Measurements from ENCODE around the gene HSF4.

Gene HSF4

DNA sequence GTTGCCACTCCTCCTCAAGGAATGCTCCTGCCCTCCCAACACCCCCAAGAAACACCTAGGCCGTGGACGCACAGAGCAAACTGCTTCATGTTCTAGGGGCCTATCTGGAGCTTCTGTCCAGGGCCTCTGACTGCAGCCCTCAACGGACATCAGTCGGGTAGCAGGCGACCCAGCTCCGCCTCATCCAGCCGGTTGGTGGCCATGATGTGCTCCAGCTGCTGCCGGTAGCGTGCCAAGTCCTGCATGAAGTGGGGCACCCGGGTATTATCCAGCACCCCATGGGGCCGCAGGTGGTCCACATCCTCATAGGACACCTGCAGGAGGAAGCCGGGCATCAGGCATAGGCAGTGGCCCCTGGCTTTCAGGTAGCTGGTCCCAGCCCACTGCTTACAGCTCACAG, 12.1 kb downstream of the HSF4 start:
- no peak overlapping the region for H3K27ac ChIP-seq (ENCODE audit: low read depth, low read length)
- H3K9me3 ChIP-seq (ENCODE audit: control insufficient read depth, insufficient read depth, low read length) = no peaks in the 10 kb centered on the region
- H4K20me1 ChIP-seq (ENCODE audit: control insufficient read depth, insufficient read depth, low read depth, low read length) = 0 out of 2 replicates have a peak, but pooled peaks cover 4% of the 10 kb centered on the region
- no peaks in the 10 kb centered on the region for H3K9me2 ChIP-seq (replicated peaks; ENCODE audit: control insufficient read depth, low read length)
- H3K36me3 ChIP-seq (ENCODE audit: control insufficient read depth, low read length) = no peaks in the 10 kb centered on the region
- H3F3A ChIP-seq (ENCODE audit: control insufficient read depth, insufficient read depth) = no peaks in the 10 kb centered on the region; the same call in 1 of the 2 replicates
- H3K79me2 ChIP-seq (ENCODE audit: control insufficient read depth, low read length) = no peaks in the 10 kb centered on the region
- no peak overlapping the region for H3K4me3 ChIP-seq (ENCODE audit: low read length)
- TF ChIP-seq, protein P1, sequence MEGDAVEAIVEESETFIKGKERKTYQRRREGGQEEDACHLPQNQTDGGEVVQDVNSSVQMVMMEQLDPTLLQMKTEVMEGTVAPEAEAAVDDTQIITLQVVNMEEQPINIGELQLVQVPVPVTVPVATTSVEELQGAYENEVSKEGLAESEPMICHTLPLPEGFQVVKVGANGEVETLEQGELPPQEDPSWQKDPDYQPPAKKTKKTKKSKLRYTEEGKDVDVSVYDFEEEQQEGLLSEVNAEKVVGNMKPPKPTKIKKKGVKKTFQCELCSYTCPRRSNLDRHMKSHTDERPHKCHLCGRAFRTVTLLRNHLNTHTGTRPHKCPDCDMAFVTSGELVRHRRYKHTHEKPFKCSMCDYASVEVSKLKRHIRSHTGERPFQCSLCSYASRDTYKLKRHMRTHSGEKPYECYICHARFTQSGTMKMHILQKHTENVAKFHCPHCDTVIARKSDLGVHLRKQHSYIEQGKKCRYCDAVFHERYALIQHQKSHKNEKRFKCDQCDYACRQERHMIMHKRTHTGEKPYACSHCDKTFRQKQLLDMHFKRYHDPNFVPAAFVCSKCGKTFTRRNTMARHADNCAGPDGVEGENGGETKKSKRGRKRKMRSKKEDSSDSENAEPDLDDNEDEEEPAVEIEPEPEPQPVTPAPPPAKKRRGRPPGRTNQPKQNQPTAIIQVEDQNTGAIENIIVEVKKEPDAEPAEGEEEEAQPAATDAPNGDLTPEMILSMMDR (IDR thresholded peaks at IDR 0.05; ENCODE audit: low read depth, low read length, poor library complexity, severe bottlenecking) = no peak
- no peak for TF ChIP-seq EZH2phosphoT487 (IDR thresholded peaks at IDR 0.05; ENCODE audit: borderline replicate concordance, low read length)
- H3K27me3 ChIP-seq (ENCODE audit: control insufficient read depth, low read length) = peaks cover 47% of the 10 kb centered on the region
- peaks cover 24% of the 10 kb centered on the region for H3K4me1 ChIP-seq (ENCODE audit: control insufficient read depth, low read length)
- no peak overlapping the region for H3K4me2 ChIP-seq (ENCODE audit: low read length)

DNA sequence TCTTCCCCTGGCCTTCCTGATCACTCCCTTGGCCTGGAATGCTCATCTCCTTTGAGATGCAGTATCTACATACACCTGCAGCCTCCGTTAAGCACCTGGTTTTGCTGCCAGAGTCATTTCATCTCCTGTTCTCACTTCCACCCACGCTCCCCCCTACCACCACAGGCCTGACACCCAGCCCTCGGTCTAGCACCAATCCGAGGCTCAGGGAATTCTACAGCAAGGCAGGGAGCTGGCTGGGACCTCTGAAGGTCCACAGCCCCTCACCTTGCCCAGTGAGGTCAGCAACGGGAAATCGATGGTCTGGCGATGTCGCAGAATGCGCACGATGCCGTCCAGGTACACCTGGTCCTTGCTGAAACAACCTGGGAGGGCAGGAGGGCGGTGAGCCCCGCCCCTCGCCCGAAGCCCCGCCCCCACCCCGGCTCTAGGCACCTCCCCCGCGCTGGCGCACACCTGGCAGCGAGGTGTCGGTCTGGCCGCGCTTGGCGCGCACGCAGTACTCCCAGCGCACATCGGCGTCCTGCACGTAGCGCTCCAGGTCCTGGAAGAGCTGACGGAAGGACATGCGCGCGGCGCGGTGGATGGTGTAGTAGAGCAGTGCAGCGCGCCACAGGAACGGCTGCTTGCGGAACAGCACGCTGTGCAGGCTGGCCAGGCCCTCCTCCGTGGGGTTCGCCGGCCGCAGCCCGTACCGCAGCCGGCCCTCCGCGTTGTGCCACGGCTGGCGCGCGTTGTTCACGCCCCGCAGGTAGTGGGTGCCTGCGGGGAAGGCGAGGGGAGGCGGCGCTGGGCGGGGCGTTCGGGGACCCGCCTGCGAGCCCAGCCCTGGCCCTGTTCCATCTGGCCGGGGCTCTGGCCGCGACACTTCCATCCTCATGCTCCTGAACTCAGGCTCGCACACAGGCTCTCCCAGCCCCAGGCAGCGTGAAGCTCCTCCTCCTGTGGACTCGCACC, 13.5 kb downstream of the HSF4 start:
- H3K4me1 ChIP-seq (ENCODE audit: control insufficient read depth, low read length) = peaks cover 33% of the 10 kb centered on the region
- H4K20me1 ChIP-seq (ENCODE audit: control insufficient read depth, insufficient read depth, low read depth, low read length) = peaks cover 7% of the 10 kb centered on the region; the same call in 1 of the 2 replicates
- H3K4me2 ChIP-seq (ENCODE audit: low read length) = peak overlapping the region; percentile 69
- peaks cover 42% of the 10 kb centered on the region for H3K27me3 ChIP-seq (ENCODE audit: control insufficient read depth, low read length)
- no peaks in the 10 kb centered on the region for H3K9me2 ChIP-seq (replicated peaks; ENCODE audit: control insufficient read depth, low read length)
- no peaks in the 10 kb centered on the region; the same call in 1 of the 2 replicates for H3F3A ChIP-seq (ENCODE audit: control insufficient read depth, insufficient read depth)
- H3K4me3 ChIP-seq (ENCODE audit: low read length) = peak overlapping the region; percentile 67
- TF ChIP-seq, protein P1 (IDR thresholded peaks at IDR 0.05; ENCODE audit: low read depth, low read length, poor library complexity, severe bottlenecking) = no peak
- TF ChIP-seq EZH2phosphoT487 (IDR thresholded peaks at IDR 0.05; ENCODE audit: borderline replicate concordance, low read length) = no peak
- no peaks in the 10 kb centered on the region for H3K36me3 ChIP-seq (ENCODE audit: control insufficient read depth, low read length)
- H3K79me2 ChIP-seq (ENCODE audit: control insufficient read depth, low read length) = 0 out of 2 replicates have a peak, but pooled peaks cover 5% of the 10 kb centered on the region
- no peaks in the 10 kb centered on the region for H3K9me3 ChIP-seq (ENCODE audit: control insufficient read depth, insufficient read depth, low read length)
- no peak overlapping the region for H3K27ac ChIP-seq (ENCODE audit: low read depth, low read length)

DNA sequence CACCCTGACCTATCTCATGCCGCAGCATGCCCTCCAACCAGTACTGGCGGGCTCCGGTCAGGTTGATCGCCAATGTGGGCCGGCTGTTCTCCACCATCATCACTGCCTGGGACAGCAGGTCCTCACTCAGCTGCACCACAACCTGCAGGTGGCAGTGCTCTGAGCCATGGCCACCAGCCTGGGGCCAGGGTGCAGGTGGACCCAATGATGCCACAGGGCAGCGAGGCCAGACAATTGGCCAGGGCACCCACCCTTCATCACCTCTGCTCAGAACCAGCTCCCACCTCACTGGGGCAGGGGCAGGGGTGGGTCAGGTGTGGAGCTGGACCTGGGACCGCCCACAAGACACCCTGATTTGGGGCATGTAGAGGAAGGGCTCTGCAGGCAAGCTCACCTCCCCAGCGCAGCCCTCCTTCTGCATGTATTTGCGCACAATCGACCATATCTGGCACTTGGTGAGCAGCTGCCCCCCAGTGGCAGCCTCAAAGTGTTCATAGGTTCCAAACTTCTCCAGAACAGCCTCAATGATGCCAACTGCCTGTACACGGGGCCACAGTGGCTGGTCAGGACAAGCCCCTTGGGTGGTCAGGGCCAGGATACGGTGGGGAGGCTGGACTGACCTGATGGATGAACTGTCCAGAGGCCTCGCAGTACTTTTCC, 15.0 kb downstream of the HSF4 start:
- Histone ChIP-seq H3K9me2 (replicated peaks; ENCODE audit: control insufficient read depth, low read length) (no peaks in the 10 kb centered on the region), H3K27ac (ENCODE audit: low read depth, low read length) (no peak overlapping the region), H3K9me3 (ENCODE audit: control insufficient read depth, insufficient read depth, low read length) (no peaks in the 10 kb centered on the region), H3K4me3 (ENCODE audit: low read length) (no peak overlapping the region), H3K79me2 (ENCODE audit: control insufficient read depth, low read length) (0 out of 2 replicates have a peak, but pooled peaks cover 8% of the 10 kb centered on the region), H3K36me3 (ENCODE audit: control insufficient read depth, low read length) (no peaks in the 10 kb centered on the region), H4K20me1 (ENCODE audit: control insufficient read depth, insufficient read depth, low read depth, low read length) (peaks cover 7% of the 10 kb centered on the region; the same call in 1 of the 2 replicates), H3K4me1 (ENCODE audit: control insufficient read depth, low read length) (peaks cover 29% of the 10 kb centered on the region), H3K27me3 (ENCODE audit: control insufficient read depth, low read length) (peaks cover 30% of the 10 kb centered on the region), H3F3A (ENCODE audit: control insufficient read depth, insufficient read depth) (no peaks in the 10 kb centered on the region; the same call in 1 of the 2 replicates), H3K4me2 (ENCODE audit: low read length) (no peak overlapping the region)
- no peak for TF ChIP-seq EZH2phosphoT487 (IDR thresholded peaks at IDR 0.05; ENCODE audit: borderline replicate concordance, low read length)
- TF ChIP-seq, protein P1 (IDR thresholded peaks at IDR 0.05; ENCODE audit: low read depth, low read length, poor library complexity, severe bottlenecking) = no peak

All from DOHH2 (cell line).